ENCODE results near the gene IGSF3. TPM values are rescaled to one million over a fixed set of nuclear protein-coding genes. Genes with fewer than 3 reads are reported as not detected.
"Not testable (repeated sequence)": the region's sequence is repeated elsewhere in the genome, so short reads cannot be mapped to it uniquely, and the experiment has no call there.

The IGSF3 gene
- total RNA-seq, 1 donor from 2014 or later: 27.2 TPM

DNA sequence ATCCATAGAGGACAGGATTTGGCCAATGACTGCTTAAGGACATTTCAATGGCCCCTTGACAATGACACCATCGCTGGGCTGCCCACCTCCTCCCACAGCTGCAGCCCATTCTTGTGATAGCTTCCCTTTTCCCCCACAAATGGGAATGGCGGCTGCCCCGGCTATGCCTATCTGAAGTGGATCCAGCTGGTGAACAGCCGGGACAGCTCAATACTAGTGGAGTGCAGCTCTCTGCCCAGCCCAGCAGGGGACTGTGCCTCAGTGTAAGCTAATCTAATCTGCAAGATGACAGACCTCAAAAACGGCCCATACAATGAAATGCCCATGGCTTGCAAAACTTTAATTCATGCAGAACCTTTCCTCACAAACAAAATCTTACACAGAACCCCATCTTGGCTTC, 49.7 kb downstream of the IGSF3 start:
- H3K36me3 Mint-ChIP-seq (ENCODE audit: low read depth); H3K9me3 Mint-ChIP-seq; H3K4me3 Mint-ChIP-seq; H3K4me1 Mint-ChIP-seq; H3K27me3 Mint-ChIP-seq (ENCODE audit: low read depth); DNase-seq (ENCODE audit: low read depth, low spot score); H3K27ac Mint-ChIP-seq (ENCODE audit: unreplicated experiment): not testable (repeated sequence)

- not testable (repeated sequence) for H3K9me3 Mint-ChIP-seq; H3K4me3 Mint-ChIP-seq; H3K27me3 Mint-ChIP-seq (ENCODE audit: low read depth); DNase-seq (ENCODE audit: low read depth, low spot score); H3K36me3 Mint-ChIP-seq (ENCODE audit: low read depth); H3K27ac Mint-ChIP-seq (ENCODE audit: unreplicated experiment); H3K4me1 Mint-ChIP-seq
Measured at GRCh38 chr1:116613825-116614224, 53.7 kb downstream of the IGSF3 start.

DNA sequence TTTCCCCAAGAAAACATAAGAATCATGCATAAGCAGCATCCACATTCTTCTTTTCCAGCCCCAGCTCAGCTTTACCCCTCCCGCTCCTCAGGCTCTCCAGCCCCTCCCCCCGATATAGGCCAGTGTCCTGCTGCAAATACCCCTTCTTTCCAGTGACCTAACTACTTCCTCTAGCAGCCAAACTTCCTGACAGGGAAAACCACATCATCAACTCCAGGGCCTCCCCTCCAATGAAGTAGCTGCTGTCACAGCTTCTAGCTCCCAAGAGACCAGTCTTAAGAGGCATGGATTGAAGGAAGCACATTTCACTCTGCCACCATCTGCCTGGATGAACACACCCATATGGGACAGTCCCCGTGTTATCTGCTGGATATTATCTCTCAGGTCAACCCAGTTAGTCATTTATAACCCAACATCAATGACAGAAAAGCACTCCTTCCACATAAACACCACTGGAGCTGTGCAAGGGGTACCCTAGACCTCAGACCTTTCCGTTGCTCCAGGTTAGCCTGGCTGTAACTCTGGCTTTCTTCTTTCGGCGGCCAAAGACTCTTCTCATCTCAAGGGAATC, 57.6 kb downstream of the IGSF3 start:
- DNase-seq (ENCODE audit: low read depth, low spot score); H3K36me3 Mint-ChIP-seq (ENCODE audit: low read depth); H3K27ac Mint-ChIP-seq (ENCODE audit: unreplicated experiment); H3K27me3 Mint-ChIP-seq (ENCODE audit: low read depth); H3K4me3 Mint-ChIP-seq; H3K9me3 Mint-ChIP-seq: not testable (repeated sequence)
- H3K4me1 Mint-ChIP-seq: peaks cover 38% of the 10 kb centered on the region

DNA sequence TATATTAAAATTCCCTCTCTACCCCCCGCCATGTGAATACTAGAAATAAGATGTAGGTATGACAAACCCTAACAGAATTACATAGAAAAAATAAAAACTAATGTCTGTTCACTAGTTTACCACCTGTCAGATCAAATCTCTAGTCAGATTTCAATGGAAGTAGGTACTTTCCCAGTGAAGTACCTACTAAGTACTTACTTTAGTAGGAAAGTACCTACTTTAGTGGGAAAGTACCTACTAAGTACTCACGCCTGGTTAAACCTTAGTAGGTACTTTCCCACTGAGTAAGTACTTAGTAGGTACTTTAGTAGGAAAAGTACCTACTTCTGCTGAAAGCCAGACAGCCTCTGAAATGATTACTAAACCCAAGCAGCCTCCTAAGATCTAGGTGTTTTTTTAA, 58.7 kb downstream of the IGSF3 start:
- not testable (repeated sequence) for DNase-seq (ENCODE audit: low read depth, low spot score); H3K36me3 Mint-ChIP-seq (ENCODE audit: low read depth); H3K9me3 Mint-ChIP-seq; H3K4me3 Mint-ChIP-seq; H3K27me3 Mint-ChIP-seq (ENCODE audit: low read depth); H3K27ac Mint-ChIP-seq (ENCODE audit: unreplicated experiment)
- H3K4me1 Mint-ChIP-seq: peaks cover 45% of the 10 kb centered on the region

- not testable (repeated sequence) for H3K9me3 Mint-ChIP-seq; H3K4me3 Mint-ChIP-seq; DNase-seq (ENCODE audit: low read depth, low spot score); H3K36me3 Mint-ChIP-seq (ENCODE audit: low read depth); H3K27me3 Mint-ChIP-seq (ENCODE audit: low read depth)
- Mint-ChIP-seq H3K4me1 (peaks cover 45% of the 10 kb centered on the region), H3K27ac (ENCODE audit: unreplicated experiment) (peak overlapping the region; percentile 64)
Measured at GRCh38 chr1:116608151-116608550, 59.4 kb downstream of the IGSF3 start.

DNA sequence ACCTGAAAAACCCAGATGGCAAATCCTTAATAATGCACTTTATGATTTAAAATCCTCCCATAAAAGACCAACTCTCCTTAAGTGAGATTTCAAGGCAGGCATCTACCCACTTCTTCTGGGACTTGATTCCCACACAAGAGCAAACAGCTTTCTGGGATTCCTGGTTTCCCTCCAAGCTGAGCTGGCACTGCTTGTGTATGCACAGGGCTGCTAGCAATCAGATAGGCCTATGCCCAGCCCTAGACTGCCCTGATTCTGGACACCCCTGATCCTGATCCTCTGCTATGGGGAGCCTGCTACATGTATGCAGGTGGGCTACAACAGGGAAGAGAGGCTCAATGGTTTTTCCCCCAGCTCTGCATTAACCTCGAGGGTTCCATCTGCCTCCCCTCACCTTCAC, 60.1 kb downstream of the IGSF3 start:
- H3K4me1 Mint-ChIP-seq: peaks cover 45% of the 10 kb centered on the region
- not testable (repeated sequence) for H3K4me3 Mint-ChIP-seq; DNase-seq (ENCODE audit: low read depth, low spot score)

GRCh38 chr1:116606067-116606466, 61.5 kb downstream of the IGSF3 start:
- H3K4me3 Mint-ChIP-seq: not testable (repeated sequence)

More for the DNA sequence above, 60.1 kb downstream of the IGSF3 start:
- not testable (repeated sequence) for H3K9me3 Mint-ChIP-seq; H3K36me3 Mint-ChIP-seq (ENCODE audit: low read depth); H3K27me3 Mint-ChIP-seq (ENCODE audit: low read depth)
- peak overlapping the region; percentile 64 for H3K27ac Mint-ChIP-seq (ENCODE audit: unreplicated experiment)

GRCh38 chr1:116605315-116605714, 62.2 kb downstream of the IGSF3 start:
- Mint-ChIP-seq H3K4me1 (peaks cover 45% of the 10 kb centered on the region), H3K27ac (ENCODE audit: unreplicated experiment) (no peak overlapping the region), H3K36me3 (ENCODE audit: low read depth) (no peaks in the 10 kb centered on the region), H3K9me3 (no peaks in the 10 kb centered on the region), H3K4me3 (no peak overlapping the region), H3K27me3 (ENCODE audit: low read depth) (no peaks in the 10 kb centered on the region)
- DNase-seq (ENCODE audit: low read depth, low spot score): no peak
- TF ChIP-seq CTCF (conservative IDR thresholded peaks at IDR 0.05): no peak

More at GRCh38 chr1:116606067-116606466, 61.5 kb downstream of the IGSF3 start:
- not testable (repeated sequence) for DNase-seq (ENCODE audit: low read depth, low spot score); H3K27ac Mint-ChIP-seq (ENCODE audit: unreplicated experiment); H3K36me3 Mint-ChIP-seq (ENCODE audit: low read depth); H3K27me3 Mint-ChIP-seq (ENCODE audit: low read depth); H3K9me3 Mint-ChIP-seq
- peaks cover 45% of the 10 kb centered on the region for H3K4me1 Mint-ChIP-seq

GRCh38 chr1:116604408-116604807, 63.1 kb downstream of the IGSF3 start:
- H3K27ac Mint-ChIP-seq (ENCODE audit: unreplicated experiment): peak overlapping the region; percentile 68
- H3K4me3 Mint-ChIP-seq; DNase-seq (ENCODE audit: low read depth, low spot score); H3K27me3 Mint-ChIP-seq (ENCODE audit: low read depth); H3K36me3 Mint-ChIP-seq (ENCODE audit: low read depth); H3K9me3 Mint-ChIP-seq: not testable (repeated sequence)
- peaks cover 36% of the 10 kb centered on the region for H3K4me1 Mint-ChIP-seq

DNA sequence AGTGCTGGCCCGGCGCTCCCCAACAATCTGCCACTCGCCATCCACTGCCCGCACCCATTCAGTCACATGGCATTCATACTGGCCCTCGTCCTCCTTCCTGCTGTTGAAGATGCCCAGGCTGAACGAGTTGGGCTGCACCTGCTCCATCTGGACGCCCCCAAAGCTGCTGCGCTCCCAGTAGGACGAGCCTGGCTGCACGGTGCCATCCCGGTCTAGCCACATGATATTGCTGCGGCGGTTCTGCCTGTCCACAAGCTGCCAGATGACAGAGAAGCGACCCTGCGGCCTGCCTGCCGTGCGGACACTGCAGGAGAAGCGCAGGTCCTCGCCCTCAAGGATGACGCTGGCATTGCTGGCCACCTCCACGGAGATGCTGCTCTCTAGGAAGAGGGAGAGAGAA, 63.9 kb downstream of the IGSF3 start:
- H3K4me3 Mint-ChIP-seq; DNase-seq (ENCODE audit: low read depth, low spot score); H3K9me3 Mint-ChIP-seq; H3K27me3 Mint-ChIP-seq (ENCODE audit: low read depth); H3K27ac Mint-ChIP-seq (ENCODE audit: unreplicated experiment); H3K36me3 Mint-ChIP-seq (ENCODE audit: low read depth): not testable (repeated sequence)
- H3K4me1 Mint-ChIP-seq: peaks cover 33% of the 10 kb centered on the region

GRCh38 chr1:116599369-116599768, 68.2 kb downstream of the IGSF3 start:
- not testable (repeated sequence) for DNase-seq (ENCODE audit: low read depth, low spot score); H3K27ac Mint-ChIP-seq (ENCODE audit: unreplicated experiment); H3K36me3 Mint-ChIP-seq (ENCODE audit: low read depth); H3K27me3 Mint-ChIP-seq (ENCODE audit: low read depth); H3K4me3 Mint-ChIP-seq; H3K9me3 Mint-ChIP-seq
- H3K4me1 Mint-ChIP-seq: peaks cover 16% of the 10 kb centered on the region

GRCh38 chr1:116598420-116599036, 69.0 kb downstream of the IGSF3 start:
- H3K9me3 Mint-ChIP-seq; H3K36me3 Mint-ChIP-seq (ENCODE audit: low read depth); H3K4me3 Mint-ChIP-seq; H3K27me3 Mint-ChIP-seq (ENCODE audit: low read depth); H3K27ac Mint-ChIP-seq (ENCODE audit: unreplicated experiment); DNase-seq (ENCODE audit: low read depth, low spot score): not testable (repeated sequence)
- peaks cover 12% of the 10 kb centered on the region for H3K4me1 Mint-ChIP-seq

DNA sequence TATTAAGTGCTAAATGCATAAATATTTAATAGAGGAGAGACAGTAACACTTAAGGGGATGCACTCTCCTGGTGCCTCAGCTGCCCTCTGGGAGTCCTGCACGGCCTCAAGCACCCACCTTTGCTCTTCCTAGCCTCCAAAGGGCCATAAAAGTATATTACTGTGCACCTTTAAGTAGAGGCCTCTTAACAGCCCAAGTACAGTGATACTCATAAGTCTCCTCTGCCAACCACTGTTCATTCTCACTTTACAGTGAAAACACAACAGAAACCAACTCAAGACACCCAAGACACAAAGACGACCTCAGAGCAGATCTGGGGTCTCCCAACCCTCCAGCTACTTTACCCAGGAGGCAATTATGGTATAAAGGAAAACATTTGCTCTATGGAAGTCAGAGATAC, 70.1 kb downstream of the IGSF3 start:
- not testable (repeated sequence) for H3K4me3 Mint-ChIP-seq; H3K27me3 Mint-ChIP-seq (ENCODE audit: low read depth); DNase-seq (ENCODE audit: low read depth, low spot score); H3K36me3 Mint-ChIP-seq (ENCODE audit: low read depth); H3K9me3 Mint-ChIP-seq; H3K27ac Mint-ChIP-seq (ENCODE audit: unreplicated experiment)
- peaks cover 17% of the 10 kb centered on the region for H3K4me1 Mint-ChIP-seq
